Posterior cingulate gyrus (tissue), 11 donors: ENCODE results near the gene DNMT1.

Experiments
- DNase-seq, 10 donors: peaks; one replicate each; pipeline versions ENCODE4 v3.0.0 to v3.0.0-alpha.2; 2020 to 2021; ENCODE audit warnings: mixed read lengths in 3 of 10
- intact Hi-C: fragments of 100-400 bp; cut with DNase I; formaldehyde crosslinking; loops from one replicate; pipeline ENCODE4 v1.15.1; 2023

Gene DNMT1

DNA sequence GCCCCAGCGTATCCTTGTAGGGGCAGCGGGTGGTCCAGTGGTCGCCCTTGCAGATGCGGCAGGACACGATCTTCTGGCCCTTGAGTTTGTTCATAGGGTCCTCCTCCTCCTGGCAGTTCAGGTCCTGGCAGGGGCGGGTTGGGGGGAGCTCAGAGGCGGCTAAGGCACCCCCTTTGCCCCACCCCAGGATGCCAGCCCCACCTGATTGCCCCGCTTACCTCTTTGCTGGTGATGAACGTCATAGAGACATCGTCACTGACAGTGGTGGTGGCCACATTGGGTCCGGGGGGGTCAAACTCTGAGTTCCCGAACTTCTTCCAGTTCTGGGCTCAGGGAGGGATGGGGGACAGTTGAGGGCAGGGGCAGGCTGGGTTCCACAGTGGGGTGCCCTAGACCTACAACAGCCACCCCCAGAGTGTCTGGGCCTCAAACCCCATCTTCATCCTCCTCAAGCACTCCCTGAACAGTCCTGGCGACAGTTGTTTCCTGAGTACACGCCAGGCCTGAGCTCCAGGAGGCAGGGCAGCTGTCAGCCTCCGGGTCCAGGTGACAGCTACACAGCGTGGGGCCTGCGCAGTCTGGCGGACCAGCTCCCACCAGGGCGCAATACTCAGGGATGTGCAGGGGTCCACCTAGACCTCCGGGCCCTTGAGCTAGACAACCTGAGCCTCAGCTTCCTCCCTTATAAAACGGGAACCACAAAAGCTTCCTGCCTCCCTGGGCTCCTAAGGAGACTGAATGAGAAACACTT lies 77.7 kb downstream of the DNMT1 start:
- intact Hi-C loops, result loop anchor here (5.0 kb wide), 1 partner anchor 135 kb away; the partner anchor contains the start of gene MRPL4
- peak in 1 of 10 donors; percentile 70 for DNase-seq

DNA sequence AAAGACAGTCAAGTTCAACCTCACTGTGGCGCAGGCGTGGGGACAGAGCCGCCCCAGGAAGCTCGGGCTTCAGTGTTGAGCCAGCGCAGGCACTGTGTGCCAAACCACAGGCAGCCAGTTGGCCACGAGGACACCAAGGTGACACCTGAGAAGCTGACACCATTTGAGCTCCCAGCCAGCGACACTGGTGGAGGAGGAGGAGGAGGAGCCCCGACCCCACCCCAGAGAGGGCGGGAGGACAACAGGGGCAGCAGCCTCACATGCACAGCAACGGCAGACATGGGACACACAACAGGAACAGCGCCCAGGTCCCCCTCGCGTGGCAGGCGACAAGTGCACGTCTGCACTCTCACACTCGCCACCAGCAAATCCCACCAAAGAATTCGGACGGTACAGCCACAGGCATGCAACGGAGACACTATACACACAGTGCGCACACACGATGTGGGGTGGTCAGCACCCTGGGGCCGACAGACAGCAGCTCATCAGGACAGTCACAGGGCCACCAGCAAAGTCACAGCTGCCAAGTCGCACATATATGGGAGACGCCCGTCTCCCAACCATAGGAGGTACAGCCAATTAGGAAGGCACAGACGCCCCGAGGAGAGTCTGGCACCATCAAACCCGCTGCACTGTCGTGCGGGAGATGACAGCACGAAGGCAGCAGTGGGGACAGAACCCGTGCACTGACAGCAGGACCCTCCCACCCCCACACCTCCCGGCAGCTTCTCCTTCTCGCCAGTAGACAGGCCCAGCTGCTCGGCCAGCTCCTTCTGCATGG lies 78.5 kb downstream of the DNMT1 start:
- peak in 1 of 10 donors; percentile 79 for DNase-seq
- intact Hi-C loops, result loop anchor here (5.0 kb wide), 1 partner anchor 136 kb away; the partner anchor contains the start of gene MRPL4

DNA sequence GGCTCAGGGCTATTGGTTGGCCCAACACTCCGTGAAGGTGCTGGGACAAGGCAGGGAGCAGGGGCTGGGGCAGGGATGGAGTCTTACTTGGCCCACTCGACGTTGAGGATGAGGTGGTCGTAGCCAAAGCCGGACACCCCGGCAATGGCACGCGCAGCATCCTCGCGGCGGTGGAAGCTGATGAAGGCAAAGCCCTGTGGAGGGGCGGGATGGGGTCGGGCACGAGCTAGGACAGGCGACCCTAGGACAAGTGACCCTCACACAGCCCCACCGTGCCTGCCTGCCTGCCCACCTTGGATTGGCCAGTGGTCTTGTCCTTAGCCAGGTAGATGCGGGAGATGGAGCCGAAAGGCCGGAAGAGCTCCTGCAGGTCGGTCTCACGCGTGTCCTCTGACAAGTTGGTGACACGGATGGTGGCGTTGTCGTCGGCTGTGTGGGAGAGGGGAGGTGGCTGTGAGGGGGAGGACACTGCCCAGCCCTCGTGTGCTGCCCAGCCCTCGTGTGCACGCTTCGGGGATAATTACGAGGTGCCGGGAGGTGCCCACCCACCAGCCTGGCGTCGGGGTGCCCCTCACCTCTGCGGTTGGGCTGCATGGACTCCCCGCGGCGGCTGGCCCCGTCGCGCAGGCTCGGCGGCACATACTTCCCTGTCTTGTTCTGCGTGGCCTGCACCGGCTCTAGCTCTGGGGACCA lies 79.2 kb downstream of the DNMT1 start:
- intact Hi-C loops, result loop anchor here (5.0 kb wide), 1 partner anchor 137 kb away; the partner anchor contains the start of gene MRPL4
- DNase-seq, result peak in 1 of 10 donors; percentile 79

DNA sequence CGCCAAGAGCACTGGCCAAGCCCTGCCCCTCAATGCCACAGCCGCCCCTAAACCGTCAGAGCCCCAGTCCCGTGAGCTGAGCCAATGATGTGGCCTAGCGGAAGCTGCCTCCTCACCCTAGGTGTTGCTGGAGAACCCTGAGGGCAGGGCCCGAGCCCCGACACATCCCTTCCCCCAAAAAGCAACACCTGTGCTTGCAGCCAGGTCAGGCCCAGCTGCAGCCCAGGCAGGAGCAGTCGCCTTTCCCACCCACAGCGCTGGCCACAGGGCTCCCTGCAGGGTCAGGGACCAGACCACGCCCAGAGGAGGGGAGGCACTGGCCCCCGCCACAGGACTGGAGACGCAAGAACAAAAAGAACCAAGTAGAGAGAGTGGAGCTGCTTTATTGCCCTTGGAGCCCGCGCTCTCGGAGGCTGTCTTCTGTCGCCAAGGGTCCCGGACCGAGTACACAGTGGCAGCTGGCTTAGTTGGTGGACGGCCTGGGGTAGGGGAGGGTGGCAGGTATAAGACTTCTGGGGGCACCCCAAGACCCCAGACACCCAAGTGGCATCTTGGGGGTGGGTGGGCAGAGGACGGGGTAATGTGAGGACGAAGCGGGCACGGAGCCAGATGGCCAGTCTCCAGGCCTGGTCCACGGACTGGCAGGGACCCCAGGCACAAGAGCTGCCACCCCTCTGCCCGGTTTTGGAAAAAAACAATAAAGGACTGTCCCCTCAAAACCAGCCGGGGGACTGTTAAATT lies 79.9 kb downstream of the DNMT1 start:
- intact Hi-C loops, result loop anchor here (5.0 kb wide), 1 partner anchor 137 kb away; the partner anchor contains the start of gene MRPL4
- DNase-seq, result peak in 1 of 10 donors; percentile 79

DNA sequence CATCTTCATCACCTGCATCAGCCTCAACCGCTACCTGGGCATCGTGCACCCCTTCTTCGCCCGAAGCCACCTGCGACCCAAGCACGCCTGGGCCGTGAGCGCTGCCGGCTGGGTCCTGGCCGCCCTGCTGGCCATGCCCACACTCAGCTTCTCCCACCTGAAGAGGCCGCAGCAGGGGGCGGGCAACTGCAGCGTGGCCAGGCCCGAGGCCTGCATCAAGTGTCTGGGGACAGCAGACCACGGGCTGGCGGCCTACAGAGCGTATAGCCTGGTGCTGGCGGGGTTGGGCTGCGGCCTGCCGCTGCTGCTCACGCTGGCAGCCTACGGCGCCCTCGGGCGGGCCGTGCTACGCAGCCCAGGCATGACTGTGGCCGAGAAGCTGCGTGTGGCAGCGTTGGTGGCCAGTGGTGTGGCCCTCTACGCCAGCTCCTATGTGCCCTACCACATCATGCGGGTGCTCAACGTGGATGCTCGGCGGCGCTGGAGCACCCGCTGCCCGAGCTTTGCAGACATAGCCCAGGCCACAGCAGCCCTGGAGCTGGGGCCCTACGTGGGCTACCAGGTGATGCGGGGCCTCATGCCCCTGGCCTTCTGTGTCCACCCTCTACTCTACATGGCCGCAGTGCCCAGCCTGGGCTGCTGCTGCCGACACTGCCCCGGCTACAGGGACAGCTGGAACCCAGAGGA lies 80.6 kb downstream of the DNMT1 start:
- intact Hi-C loops, result no loop called here
- DNase-seq, result peak in 1 of 10 donors; percentile 78

DNA sequence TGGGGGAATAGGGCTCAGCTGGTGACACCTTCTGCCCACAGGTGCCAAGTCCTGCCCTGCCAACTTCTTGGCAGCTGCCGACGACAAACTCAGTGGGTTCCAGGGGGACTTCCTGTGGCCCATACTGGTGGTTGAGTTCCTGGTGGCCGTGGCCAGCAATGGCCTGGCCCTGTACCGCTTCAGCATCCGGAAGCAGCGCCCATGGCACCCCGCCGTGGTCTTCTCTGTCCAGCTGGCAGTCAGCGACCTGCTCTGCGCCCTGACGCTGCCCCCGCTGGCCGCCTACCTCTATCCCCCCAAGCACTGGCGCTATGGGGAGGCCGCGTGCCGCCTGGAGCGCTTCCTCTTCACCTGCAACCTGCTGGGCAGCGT lies 81.2 kb downstream of the DNMT1 start:
- intact Hi-C loops, result no loop called here
- peak in 1 of 10 donors; percentile 82 for DNase-seq

DNA sequence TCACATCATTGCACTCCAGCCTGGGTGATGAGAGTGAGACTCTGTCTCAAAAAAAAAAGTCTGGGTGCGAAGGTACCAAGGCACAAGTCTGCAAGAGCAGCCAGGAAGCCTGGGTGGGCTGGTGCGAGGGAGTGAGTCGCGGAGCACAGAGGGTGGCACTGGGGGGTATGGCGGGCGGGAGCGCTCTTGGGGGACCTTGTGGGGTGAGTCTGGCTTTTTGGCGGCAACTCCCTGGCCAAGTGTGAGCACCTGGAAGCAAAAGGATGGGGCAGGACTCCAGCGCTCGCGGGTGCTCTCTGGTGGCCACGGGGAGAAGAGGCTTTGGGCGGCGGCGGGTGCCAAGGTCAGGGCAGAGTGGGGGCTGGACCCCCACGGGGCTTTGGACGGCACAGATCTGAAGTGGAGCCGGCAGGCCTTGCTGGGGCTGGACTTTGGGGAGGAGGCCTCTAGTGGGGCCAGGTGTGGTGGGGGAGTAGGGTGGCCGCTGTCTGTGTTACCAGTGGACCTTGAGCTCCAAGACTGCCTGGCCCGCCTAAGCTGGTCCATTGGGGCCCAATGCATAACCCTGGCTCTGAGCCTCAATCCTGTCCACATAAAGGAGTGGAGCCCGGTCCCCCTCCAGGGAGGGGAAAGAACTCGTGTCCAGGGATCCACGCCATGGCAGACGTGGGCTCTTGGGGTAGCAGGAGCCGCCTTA lies 81.7 kb downstream of the DNMT1 start:
- intact Hi-C loops, result no loop called here
- DNase-seq, result peak in 4 of 10 donors; percentile 30 to 91 (median 59)

DNA sequence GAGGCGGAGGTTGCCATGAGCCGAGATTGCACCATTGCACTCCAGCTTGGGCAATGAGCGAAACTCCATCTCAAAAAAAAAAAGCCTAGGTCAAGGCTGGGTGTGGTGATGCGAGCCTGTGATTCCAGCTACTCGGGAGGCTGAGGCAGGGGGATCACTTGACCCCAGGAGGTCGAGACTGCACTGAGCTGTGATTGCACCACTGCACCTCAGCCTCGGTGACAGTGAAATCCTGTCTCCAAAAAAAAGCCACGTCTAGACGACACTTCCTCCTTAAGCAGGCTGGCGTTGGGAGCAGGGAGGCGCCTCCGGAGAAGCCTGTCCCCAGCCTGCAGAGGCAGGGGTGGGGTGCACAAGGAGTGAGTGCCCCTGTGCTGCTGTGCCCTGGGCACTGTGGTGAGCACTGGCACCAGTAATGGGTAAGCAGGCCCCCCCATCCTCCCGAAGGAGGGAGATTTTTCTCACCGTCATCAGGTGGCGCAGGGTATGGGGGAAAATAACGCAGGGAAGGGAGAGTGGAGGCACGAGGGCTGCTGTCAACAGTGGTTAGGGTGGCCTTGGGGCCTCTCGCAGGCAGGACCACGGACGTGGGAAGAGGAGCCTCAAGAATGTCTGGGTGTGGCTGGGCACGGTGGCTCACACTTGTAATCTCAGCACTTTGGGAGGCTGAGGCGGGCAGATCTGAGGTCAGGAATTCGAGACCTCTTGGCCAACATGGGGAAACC lies 82.6 kb downstream of the DNMT1 start:
- peak in 1 of 10 donors; percentile 73 for DNase-seq
- intact Hi-C loops, result no loop called here

DNA sequence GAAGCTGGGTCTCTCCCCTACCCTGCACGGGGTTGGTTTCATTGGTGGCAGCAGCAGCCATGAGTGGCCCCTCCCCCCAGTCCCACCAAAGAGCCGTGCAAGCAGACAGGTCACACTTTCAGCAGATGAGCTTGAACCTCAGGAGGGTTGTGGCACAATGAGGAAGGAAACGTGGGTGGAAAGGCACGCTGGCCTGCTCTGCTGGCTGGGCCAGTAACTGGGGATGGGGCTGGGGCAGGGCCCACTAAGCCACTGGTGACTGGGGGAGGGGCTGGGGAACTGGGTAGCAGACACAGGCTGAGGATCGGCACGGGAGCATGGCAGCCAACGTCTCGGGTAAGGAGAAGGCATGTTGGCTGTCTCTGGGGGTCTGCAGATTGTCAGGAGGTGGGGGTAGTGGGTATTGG lies 83.3 kb downstream of the DNMT1 start, which contains the start of gene P2RY11:
Gene P2RY11 (plus strand): TSS at position 289 of the 407 bp plus-strand sequence. CDS start 29 bp downstream, at position 318.
- DNase-seq, result peak in 1 of 10 donors; percentile 47
- intact Hi-C loops, result no loop called here

DNA sequence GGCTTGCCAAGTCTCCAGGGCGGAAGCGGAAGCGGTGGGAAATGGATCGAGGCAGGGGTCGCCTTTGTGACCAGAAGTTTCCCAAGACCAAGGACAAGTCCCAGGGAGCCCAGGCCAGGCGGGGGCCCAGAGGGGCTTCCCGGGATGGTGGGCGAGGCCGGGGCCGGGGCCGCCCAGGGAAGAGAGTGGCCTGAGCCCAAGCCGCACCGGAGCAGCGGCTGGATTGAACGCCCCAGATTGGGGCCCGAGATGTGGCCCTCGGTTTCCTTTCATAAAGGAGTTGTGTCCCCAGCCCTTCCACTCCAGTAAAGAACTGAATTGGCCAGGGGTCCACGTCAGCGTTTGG lies 83.8 kb downstream of the DNMT1 start:
- intact Hi-C loops, result no loop called here
- DNase-seq, result peak in 1 of 10 donors; percentile 79

DNA sequence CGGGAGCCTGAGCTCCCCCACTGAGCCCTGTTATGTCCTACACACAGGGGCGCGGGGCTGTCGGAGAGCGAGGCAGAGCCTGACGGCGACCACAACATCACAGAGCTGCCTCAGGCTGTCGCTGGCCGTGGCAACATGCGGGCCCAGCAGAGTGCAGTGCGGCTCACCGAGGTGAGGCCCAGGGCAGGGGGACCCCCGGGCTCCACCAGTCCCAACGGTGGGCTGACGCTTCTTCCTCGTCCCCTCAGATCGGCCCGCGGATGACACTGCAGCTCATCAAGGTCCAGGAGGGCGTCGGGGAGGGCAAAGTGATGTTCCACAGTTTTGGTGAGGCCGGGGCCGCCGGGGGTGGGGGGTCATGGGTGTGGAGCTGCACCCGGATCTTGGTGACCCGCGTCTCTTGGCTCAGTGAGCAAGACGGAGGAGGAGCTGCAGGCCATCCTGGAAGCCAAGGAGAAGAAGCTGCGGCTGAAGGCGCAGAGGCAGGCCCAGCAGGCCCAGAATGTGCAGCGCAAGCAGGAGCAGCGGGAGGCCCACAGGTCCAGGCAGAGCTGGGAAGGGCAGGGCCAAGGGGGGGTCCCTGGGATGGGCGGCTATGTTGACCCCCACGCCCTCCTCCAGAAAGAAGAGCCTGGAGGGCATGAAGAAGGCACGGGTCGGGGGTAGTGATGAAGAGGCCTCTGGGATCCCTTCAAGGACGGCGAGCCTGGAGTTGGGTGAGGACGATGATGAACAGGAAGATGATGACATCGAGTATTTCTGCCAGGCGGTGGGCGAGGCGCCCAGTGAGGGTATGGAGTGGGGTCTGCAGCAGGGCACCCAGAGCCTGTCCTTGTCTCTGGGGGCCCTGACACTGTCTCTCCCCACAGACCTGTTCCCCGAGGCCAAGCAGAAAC lies 84.4 kb downstream of the DNMT1 start:
- peak in 1 of 10 donors; percentile 80 for DNase-seq
- intact Hi-C loops, result no loop called here

DNA sequence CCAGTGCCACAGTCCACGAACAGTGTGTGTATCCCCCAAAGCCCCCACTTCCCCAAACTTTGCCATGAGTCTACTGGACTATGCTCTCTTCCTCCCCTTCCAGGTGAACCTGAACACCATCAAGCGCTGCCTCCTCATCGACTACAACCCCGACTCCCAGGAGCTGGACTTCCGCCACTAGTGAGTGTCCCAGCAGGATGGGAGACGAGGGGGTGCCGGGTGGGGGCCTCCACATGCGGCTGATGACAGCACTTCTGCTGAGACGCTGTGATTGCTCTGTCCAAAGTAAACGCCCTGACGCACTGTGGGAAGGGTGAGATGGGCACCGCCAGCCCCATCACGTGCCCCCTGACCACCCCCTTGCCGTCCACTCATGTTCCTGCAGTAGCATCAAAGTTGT lies 85.2 kb downstream of the DNMT1 start:
- intact Hi-C loops, result no loop called here

DNA sequence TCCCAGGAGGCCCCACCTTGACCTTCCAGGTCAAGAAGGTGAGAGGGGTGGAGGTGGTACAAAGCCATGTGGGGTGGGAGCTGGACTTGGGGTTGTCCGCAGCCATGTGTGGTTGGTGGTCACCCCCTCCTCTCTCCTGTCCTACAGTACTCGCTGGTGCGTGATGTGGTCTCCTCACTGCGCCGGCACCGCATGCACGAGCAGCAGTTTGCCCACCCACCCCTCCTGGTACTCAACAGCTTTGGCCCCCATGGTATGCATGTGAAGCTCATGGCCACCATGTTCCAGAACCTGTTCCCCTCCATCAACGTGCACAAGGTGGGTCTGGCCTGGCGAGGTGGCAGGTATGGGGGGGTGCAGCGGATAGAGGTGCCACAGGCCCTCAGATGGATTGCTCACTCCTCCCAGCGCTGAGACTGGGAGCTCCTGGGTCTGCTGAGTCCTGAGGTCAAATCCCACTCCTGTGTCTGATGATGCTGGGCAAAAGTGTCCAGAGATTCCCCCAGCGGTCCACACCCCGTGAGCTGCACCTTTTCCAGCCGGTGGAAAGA lies 86.9 kb downstream of the DNMT1 start:
- intact Hi-C loops, result no loop called here
- DNase-seq, result peak in 1 of 10 donors; percentile 59

More for the DNA sequence above, 85.2 kb downstream of the DNMT1 start:
- no peak for DNase-seq

DNA sequence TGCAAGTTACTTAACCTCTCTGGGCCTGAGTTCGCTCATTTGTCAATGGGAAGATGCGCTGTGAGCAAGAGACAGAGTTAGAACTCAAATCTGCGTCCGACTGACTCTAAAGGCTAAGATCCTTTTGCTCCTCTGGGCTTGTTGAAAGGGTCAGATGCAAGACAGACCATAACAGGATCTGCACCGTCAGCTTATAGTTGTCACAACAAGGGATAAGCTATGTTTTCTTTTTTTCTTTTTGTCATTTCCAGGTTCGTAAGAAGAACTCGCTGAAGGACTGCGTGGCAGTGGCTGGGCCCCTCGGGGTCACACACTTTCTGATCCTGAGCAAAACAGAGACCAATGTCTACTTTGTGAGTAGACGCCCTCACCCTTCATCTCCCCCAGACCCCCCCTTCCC lies 87.5 kb downstream of the DNMT1 start:
- intact Hi-C loops, result no loop called here
- DNase-seq, result peak in 1 of 10 donors; percentile 5

DNA sequence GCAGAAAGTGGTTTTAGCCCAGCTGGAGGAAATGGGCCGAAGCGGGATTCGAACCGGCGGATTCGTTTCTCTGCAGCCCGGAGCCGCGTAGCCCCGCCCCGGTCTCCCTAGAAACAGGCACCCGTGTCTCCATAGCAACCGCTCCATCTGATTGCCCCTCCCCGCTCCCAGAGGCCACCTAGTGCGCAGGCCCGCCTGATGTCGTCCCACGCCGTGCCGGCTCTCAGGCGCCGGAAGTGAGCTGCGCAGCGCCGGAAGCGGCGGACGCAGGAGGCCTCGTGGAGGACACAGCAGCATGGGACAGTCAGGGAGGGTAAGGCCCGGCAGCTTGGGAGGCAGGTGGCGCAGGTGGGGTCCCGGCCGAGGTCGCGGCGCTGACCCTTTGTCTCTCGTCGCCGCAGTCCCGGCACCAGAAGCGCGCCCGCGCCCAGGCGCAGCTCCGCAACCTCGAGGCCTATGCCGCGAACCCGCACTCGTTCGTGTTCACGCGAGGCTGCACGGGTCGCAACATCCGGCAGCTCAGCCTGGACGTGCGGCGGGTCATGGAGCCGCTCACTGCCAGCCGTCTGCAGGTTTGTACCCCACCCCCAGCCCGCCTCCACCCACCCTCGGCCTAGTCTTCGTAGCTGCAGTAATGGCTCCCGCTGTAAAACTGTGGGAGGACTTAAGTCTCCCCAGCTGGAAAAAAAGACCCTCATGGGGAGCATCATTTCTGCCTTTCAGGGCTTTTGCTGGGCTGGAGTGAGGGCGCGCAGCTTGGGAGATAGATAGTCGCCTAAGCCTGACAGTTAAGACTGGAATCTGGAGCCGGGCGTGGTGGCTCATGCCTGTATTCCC lies 88.4 kb downstream of the DNMT1 start, which contains the start of gene PPAN:
Gene PPAN (plus strand): TSS at position 263 of the 837 bp plus-strand sequence. CDS start 33 bp downstream, at position 296.
- DNase-seq, result peak; percentile 96 to 100 (median 98)
- intact Hi-C loops, result no loop called here
